GM18498 (cell line): ENCODE results near the gene NXPE3.

Experiments used
- ATAC-seq: cut with Tn5 transposase; IDR thresholded peaks from one replicate; pipeline ENCODE4 v1.9.1; 2021; ENCODE audit warnings: mild to moderate bottlenecking, moderate library complexity; ENCODE audit not compliant: unreplicated experiment

Gene NXPE3

DNA sequence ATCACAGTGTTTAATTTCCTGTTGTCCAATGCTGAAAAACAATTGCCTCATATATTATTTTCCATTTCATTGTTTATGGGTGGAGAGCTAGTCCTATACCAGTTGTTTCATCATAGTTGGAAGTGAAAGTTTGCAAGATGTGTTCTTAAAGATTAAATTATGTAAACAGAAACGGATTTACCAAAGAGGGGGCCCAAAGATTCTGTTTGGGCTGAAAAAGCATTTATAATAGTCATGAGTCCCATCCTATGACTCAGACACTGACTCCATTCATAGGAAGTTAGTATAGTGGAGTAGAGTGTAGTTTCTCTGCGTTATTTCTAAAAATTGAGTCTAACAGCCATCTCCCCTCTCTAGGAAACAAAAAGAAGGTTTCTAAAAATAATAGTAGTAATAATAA is 94.6 kb downstream of the NXPE3 start:
- no peak for ATAC-seq

- no peak for ATAC-seq
Measured at GRCh38 chr3:101876142-101876541, 97.1 kb downstream of the NXPE3 start.
